HT1080 (cell line): ENCODE results near the gene CCDC57. TPM values are rescaled to one million over a fixed set of nuclear protein-coding genes. Genes with fewer than 3 reads are reported as not detected.

ENCODE experiments used
- DNase-seq: peaks from one replicate; pipeline ENCODE4 v3.0.0-alpha.2; 2015; ENCODE audit warnings: low read depth
- total RNA-seq: library from RNA; depleted of rRNA; stranded (reverse); fragments of >200 nt; shearing (Covaris generic); gene quantifications from 2 replicates; pipeline ENCODE4 v1.2.3, GENCODE V29; 2014

Gene CCDC57
- total RNA-seq, 1 experiment from 2014 or later: 12.9 TPM

DNA sequence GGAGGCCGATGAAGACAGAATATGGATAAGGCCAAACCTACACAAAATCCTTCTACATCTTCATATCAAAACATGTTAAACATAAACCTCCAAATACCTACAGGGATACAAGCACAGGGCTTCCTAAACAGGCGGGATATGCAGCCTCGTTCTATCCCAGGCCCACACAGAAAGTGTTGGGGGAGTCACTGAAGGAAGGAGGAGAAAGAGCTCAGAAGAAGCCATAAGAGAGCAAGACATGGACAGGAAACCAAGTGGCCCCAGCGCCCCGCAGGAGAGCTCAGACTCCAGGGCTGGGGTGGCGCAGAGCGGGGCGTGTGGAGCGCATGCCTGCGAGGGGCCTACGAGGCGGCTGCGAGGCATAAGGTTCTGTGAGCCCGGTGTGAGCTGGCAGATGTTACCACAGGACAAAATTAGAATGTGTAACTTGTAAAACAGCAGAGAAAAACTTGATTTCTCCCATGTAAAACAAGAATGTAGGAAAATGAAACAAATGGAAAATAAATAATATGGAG is 103.6 kb downstream of the CCDC57 start:
- DNase-seq: no peak

DNA sequence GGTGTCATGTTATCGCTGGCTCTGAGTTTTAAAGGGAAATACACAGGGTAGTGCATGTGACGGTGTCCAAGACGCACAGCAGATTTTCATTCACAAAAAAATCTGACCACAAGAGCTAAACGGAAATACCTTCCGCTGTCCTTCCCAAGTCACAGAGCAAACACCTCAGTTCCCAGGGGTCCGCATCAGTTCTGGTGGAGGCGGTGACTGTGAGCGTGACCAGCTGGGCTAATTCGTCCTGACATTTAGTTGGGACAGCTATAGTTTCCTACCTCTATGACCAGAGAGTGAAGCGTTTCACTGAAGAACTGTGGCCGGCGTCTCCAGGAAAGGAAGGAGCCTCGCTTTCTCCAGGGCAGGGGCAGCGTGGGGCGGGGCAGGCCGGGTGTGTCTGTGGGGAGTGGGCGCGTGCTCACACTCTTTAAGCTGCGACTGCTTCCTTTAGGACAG is 104.1 kb downstream of the CCDC57 start:
- no peak for DNase-seq

DNA sequence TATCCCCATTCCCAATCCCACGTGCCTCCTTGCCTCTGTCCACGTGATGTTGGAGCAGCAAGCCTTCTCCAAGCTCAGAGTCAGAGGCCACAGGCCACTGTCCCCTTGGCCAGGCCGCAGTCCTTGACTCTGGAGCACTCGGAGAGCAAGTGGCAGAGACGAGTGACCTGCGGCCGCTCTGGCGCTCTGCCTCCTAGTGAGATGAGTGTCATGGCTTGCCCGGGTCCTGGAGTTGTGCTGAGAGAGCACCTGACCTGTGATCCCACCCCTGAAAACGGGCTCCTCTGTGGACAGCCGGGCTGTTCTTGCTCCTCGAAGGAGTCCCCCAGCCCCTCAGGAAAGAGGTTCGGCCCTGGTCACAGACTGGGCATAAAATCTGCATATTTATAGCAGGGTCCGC is 104.6 kb downstream of the CCDC57 start:
- DNase-seq: no peak

DNA sequence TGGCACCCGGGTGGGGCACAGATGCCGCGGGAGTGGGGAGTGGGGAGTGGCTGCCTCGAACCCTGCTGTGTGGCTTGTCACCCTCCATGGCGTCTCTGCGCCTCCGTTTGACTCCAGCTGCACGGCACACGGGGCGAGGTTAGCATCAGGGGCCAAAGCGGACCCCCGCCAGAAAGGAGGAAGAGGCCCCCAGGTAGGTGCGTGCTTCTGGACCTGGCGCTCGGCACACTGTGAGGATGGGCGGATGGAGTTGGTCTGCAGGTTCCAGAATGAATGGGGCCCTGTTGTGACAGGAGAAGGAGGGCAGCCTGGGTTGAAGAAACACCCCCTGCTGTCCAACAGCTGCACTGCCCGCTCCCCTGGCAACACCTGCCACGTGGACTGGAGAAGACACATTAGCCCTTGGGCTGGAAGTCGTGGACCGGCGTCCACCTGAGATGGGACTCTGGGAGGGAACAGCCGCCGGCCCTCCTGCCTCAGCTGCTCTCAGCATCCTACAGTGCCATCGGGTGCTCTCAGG is 105.2 kb downstream of the CCDC57 start:
- DNase-seq: no peak

DNA sequence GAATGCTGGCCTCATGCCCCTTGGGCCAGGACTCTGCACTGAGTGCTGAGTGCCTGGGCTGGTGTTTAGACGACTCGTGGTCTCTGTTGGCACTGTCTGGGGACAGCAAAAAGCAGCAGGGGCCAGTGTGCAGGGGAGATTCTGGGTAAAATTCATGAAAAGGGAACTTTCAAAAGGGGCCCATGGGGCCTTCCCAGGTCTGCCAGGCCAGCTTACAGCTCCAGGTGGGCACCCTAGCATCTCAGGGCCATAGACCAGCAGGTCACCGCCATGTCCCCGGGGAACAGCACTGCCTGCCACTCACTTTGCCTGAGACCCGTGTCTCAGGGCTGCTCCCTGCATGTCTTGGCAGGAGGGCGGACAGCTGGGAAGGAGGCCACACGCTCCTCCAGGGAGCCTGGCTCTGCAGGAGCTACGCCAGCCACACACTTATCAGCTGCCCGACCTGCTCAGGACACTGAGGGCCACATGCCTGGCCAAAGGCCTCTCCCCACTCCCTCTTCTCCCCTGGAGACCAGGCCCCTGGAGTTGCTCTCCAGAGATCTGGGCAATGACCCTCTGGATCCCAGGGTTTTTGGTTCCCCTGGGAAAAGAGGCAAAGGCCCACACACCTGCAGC is 105.8 kb downstream of the CCDC57 start:
- no peak for DNase-seq

DNA sequence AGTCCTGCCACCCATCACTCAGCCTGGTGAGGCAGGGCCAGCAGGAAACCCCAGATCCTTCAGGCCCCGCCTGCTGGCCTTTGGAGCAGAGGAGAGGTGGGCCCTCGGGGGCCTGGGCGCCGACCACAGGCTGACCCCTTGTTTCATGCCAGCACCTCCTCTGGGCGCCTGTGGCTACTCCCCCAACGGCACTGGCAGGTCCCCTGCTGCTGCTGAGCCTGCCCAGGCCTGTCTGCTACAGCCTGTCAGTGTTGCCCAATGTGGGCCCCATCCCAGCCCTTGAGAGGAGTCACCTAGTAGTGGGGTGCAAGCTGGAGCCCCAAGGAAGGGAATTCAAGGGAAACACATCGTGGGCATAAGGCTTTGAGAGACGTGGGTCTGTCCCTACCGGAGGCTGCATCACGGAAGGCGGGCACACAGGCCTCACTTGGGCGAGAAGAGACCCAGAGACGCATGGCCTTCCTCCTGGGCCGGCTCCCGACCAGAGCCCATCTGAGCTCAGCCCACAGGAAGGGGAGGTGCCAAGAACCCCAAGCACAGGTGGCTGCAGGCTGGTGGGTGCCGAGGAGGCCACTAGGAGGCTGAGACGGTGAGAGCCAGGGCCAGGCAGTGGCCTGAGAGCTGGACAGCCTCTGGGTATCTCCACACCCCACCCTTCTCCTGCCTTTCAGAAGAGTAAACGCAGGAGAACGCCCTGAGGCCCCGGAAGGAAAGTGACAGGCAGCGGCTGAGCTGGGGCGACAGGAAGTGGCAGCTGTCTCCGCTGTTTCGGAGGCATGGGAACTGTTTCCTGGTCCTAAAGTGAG is 106.6 kb downstream of the CCDC57 start:
- peak; percentile 42 for DNase-seq

DNA sequence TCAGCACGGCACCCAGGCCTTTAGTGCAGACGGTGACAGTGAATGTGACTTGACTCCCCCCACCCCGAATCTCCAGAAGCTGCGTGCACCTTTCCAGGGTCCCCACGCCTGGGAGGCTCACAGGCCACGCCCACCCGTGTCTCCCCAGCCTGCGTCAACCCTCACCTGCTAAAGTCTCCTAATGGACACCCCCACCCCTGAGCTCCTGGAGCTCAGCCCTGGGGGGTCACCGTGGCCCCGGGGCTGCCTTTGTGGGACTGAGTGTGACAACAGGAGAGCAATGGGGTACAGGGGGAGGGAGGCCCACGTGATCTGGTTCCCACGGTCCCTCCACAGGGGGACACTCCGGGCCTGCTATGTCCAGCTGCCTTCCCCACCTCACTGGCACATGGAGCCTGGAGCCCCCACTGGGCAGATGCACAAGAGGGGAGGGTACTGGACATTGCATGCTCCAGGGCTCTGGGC is 107.2 kb downstream of the CCDC57 start:
- no peak for DNase-seq

DNA sequence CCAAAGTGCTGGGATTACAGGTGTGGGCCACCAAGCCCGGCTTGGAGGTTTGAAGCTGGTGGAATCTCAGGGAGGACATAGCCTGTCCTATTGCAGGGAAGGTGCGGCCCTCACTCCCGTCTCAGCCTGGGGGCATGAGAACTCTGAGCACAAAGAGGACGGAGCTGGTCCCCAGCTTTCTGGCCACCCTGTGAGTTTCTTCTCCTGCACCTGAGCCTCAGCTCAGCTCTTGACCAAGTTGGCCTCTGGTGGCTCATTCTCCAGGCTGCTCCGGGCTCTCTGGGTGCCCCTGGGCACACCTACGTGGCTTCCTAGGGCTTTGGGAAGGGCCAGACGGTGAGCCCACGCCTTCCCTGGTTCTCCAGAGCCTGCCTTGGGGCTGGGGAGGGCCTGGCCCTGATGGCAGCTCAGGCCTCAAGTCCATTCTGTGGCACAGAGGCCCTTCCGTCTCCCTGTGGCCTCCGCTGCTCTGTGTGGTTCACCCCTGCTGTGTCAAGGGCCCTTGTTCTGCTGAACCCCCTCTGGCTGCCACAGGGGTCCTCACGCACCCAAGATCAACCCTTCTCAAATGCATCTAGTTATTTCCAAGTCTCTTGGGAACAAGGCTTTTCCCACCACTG is 107.7 kb downstream of the CCDC57 start:
- DNase-seq: no peak

DNA sequence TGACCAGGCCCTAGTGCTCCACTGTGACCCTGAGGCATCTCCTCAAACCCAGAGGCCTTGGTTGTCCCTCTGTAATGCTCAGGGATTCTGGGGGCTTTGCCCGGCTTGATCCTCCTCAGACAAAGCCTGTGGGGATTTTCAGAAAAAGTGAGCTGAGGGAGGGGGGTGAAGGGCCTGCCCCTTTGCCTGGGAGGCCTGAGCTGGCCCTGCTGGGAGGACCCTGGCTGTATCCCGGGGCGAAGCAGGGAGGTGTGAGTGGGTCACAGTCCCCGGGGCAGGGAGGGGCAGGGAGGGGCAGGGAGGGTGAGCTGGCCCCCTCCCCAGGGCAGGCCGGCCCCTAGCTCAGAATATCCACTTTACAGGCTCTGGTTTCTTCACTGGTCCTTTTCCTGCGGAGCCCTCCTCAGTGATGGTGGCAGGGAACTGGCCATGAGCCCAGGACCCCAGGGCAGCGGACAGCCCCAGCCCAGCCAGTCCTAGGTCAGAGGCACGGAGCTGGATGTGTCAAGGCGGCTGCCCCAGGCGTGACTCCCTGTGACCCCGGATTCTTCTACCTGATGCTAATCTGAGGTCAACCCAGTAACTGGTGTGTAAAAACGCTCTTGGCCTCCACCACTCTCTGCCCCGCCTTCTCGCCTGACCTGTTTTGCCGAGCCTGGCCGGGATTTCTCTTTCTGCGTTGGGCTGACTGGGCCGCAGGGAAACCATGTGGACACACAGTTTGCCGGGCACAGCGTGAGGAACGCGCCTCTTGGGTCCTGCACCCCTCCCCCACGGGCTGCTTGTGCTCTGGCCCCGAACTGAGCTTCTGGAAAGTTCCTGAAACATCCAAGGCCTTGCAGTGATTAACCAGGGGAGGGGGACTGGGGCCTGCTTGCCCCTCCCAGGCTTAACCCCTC is 108.8 kb downstream of the CCDC57 start:
- no peak for DNase-seq

DNA sequence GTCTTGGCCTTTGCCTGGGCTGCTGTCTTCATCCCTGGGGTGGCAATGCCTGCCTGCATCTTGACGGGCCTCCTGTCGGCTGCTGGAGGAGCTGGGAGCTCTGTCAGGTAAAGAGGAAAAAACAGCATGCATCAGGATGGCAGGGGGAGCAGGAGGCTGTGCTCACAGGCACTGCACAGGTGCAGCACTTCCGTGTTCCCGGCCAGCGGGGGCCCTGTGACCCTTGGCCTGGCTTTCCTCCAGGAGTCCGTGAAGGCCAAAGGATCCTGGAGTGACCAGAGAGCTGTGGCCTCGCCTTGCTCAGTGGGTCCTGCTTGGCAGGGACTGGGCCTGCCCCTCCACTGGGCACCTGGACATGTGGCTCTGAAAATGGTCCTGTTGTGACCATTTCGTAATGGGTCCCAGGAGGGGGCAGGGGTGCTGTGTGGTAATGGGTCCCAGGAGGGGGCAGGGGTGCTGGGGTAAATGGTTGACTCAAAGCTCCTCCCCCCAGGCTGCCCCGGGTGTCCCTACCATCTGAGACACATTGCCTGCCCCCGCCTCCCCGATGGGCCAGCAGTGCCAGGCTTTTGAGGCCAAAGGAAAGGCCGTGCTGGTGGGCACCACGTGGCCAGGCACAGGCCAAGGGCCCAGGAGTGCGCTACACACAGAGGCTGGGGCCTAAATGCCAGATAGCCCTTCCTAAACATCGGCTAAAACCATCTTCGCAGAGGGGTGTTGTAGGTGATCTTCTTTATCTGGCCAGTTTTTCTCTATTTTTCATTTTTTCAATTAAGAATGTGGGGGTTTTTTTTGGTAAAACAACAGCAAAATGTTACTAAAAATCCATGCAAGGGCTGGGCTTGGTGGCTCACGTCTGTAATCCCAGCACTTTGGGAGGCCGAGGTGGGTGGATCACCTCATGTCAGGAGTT is 110.6 kb downstream of the CCDC57 start:
- no peak for DNase-seq

DNA sequence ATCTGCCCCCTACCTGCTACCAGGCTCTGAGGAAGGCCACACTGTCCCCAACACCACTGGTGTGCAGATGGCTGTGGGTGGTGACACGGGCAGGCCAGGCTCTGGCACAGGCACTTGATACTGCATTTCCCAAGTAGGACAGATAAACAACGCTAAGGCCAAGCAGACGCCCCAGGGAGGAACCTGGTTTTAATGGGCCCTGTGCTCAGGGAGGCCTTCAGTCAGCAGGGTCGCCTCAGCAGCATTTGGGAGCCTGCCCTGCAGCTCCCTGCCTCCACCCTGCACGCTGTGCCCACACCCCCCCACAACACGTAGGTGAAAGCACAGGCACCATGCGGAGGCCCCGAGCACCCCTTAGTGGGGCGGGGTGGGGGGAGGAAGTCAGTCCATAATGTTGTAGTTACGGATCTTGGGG is 111.3 kb downstream of the CCDC57 start:
- DNase-seq: no peak

DNA sequence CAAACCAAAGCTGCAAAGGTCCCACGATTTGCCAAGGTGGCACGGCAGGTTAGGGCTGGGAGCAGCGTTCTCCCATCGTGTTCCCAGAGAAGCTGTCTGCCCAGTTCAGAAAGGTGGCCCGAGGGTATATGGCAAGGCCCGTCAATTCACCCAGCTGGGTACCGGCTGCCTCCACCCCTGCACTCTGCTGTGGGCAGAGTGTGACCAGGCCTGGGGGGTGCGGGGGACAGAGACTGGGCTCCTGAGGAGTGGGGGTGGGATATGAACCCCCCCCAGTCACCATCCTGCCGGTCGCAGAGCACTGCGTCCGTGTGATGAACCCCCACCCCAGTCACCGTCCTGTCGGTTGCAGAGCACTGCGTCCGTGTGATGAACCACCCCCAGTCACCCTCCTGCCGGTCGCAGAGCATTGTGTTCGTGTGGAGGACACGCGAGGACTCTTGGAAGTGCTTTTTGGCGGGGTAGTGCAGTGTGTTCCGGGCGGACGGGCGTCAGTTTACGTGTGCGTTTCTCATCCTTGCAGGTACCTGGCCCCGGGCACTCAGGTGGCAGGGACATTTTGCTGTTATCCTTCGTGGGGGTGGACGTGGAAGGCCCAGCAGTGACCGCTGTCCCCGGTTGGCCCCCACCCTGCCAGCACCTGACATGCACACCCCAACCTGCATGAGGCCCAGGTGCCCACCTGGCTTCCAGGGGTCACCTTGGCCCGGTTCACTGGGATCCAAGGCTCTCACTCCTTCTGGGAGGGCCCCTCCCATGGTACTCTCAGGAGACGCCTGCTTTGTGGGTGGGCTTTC is 111.9 kb downstream of the CCDC57 start:
- DNase-seq: no peak

DNA sequence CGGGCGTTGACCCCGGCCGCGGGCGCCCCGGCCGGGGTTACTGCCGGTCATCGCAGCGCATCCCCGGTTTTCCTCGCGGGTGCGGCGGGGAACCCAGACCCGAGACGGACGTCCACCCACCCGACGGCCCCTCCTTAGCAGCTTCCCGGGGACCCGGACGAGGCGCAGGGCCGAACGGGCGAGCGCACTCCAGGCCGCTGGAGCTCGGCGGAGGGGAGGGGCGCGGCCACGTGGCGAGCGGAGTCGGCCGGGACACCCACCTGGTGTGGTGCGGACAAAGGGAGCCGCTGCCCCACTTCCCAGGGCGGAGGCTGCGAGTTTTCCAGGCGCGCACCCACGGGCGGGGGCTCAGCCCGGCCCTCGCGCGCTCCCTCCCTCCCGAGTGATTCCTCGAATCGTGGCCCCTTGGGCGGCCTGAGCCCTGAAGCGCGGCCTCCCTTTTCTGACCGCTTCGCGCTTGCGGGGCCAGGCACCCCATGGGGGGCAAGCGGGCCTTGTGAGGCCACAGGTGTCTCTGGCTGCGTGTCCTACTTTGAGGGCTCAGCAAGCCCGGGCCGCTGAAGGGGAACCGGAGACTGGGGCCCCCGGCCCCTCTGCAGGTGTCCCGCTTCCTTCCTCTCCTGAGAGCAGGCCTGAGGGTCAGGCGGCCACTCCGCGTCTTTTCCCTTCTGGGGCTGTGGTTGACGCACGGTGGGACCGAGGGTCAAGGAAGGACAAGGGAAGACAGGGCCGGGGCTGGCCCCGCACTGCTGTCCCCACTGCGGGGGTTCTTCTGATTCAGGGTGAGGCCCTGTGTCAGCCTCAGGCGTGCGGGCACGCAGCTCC is 113.5 kb downstream of the CCDC57 start:
- DNase-seq: no peak

DNA sequence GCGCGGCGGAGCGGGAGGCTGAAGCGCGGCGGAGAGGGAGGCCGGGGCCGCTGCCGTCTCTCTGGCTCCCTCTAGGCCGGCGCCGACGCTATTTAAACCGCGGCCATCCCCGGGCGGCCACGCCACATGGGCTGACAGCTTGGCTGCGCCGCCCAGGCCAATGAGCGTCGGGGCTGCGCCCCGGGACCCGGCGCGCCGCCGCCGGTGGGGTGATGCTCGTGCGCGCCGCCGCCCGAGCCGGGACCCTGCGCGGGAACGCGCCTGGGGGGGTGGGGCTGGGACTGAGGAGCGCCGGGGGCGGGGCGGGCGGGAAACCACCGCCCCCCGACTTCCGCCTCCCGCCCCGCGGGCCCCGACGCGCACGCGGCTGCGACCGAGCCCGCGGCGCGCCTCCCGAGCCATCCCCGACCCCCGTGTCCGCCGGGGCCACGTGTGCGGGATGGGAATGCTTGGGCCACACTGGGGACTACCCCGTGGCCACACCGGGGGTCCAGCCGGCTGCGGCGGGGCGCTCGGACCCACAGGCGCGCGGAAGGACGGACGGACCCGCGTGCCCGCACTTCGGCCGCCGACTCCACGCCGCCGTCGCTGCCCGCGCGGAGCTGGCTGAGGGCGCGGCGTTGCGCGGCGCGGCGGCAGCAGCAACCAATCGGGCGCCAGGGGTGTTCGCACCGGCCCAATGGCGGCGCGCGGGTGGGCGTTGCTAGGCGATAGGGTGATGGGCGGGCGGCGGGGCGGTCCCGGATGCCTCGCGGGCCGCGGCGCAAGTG is 114.3 kb downstream of the CCDC57 start, which contains the start of gene FASN:
TSS of gene FASN (minus strand) at position 68 of the 770 bp plus-strand sequence. CDS start 1,791 bp downstream, outside the sequence.
- DNase-seq: peak; percentile 91

DNA sequence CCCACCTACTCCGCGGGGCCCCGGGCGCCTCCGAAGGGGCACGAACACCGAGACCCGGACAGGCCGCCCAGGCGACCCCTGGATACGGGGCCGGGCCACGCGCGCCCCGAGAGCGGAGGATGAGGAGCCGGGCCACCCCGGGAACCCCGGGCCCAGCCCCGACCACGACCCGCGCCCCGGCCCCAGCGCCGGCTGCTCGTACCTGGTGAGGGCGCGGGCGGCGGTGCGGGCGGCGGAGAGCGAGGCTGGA is 114.8 kb downstream of the CCDC57 start:
- DNase-seq: no peak

DNA sequence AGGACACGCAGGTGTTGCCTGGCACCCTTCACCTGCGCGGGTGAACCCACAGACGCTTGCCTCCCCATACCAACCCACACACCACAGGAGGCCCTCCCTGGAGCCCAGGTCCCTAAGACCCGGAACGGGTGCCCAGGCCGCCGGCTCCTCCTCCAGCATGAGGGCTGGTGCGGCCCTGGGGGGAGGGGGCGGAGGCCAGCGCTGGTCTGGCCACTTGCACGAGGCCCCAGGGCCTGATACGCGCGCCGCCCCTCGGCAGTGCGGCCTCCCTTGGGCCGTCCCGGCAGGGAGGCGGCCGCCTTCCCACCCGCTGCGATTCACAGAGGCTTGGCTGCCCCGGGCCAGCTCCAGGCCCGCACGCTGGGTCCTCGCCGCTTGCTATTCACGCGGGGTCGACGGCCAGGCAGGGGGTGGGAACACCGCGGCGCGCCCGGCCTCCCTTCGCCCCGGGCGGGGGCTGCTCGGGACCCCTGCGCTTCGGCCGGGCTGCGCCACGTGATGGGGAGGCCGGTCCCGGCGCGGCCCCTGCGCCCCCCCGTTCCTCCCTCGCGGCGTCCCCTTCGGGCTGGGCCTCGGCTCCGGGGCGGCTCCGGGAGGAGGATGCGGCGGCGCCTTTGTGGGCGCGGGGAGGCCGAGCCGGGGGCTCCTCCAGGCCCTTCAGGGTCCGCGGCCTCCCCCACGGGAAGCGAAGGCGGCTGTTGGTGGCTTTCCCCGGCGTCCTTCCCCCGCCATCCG is 115.3 kb downstream of the CCDC57 start:
- no peak for DNase-seq

DNA sequence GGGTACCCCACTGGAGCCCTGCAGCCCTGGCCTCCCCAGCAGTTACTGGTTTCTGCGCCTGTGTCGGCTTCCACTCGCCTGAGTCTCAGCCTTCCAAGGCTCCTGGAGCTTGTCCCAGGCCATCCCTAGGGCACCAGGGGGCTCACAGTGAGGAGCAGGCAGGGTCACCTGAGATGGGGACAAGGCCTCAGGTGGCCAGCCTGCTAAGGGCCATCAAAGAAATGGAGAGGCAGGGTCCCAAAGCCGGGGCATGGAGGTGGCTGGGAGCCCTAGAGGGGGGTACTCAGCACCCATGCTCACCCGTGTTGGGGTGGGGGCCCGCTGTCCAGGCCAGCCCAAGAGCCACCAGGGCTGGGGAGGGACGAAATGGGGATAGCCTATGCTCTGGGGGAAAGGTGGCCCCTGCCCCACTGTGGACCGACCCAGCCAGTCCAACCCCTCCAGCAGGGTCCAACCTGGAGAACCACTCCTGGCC is 115.9 kb downstream of the CCDC57 start:
- no peak for DNase-seq
